AML-193 (cell line): ENCODE data around the gene FEM1C.

Source experiments
- DNase-seq, 2 experiments: peaks; one replicate each; lab custom pipeline; 2025; lab: John Stamatoyannopoulos, UW

The FEM1C gene

GRCh38 chr5:115557667-115558387 lies 13.3 kb upstream of the FEM1C start:
- DNase-seq, result no peak

- DNase-seq, result no peak
These were observed 11.7 kb upstream of the FEM1C start for GRCh38 chr5:115556276-115556675.

- DNase-seq, result no peak
These were observed 10.6 kb upstream of the FEM1C start for GRCh38 chr5:115555084-115555633.

GRCh38 chr5:115553082-115553481 lies 8.5 kb upstream of the FEM1C start:
- DNase-seq, result no peak

GRCh38 chr5:115551415-115551814 lies 6.8 kb upstream of the FEM1C start:
- DNase-seq, result no peak

- DNase-seq, result no peak
These were observed 4.6 kb upstream of the FEM1C start for GRCh38 chr5:115549154-115549553.

- no peak for DNase-seq
These were observed 4.1 kb upstream of the FEM1C start for GRCh38 chr5:115548683-115549082.

GRCh38 chr5:115545351-115545882 lies 842 bp upstream of the FEM1C start:
- DNase-seq, result no peak

GRCh38 chr5:115544043-115544435 lies 536 bp downstream of the FEM1C start:
- peak; percentile 51 to 76 for DNase-seq

GRCh38 chr5:115543365-115544042 lies 1.1 kb downstream of the FEM1C start:
- no peak for DNase-seq

- peak in 1 of 2 experiments; percentile 40 for DNase-seq
These were observed 1.8 kb downstream of the FEM1C start for GRCh38 chr5:115542651-115543364.

- no peak for DNase-seq
These were observed 2.5 kb downstream of the FEM1C start for GRCh38 chr5:115542086-115542485.

- DNase-seq, result no peak
These were observed 3.0 kb downstream of the FEM1C start for GRCh38 chr5:115541611-115542010.

- DNase-seq, result no peak
These were observed 9.0 kb downstream of the FEM1C start for GRCh38 chr5:115535479-115536035.

- no peak for DNase-seq
These were observed 12.1 kb downstream of the FEM1C start for GRCh38 chr5:115532517-115532916.

- DNase-seq, result no peak
These were observed 12.7 kb downstream of the FEM1C start for GRCh38 chr5:115531787-115532367.

- DNase-seq, result no peak
These were observed 13.2 kb downstream of the FEM1C start for GRCh38 chr5:115531380-115531779.

GRCh38 chr5:115530426-115530825 lies 14.1 kb downstream of the FEM1C start:
- DNase-seq, result no peak

GRCh38 chr5:115526604-115527003 lies 18.0 kb downstream of the FEM1C start:
- DNase-seq, result no peak

- no peak for DNase-seq
These were observed 20.3 kb downstream of the FEM1C start for GRCh38 chr5:115524199-115524847.

GRCh38 chr5:115522832-115523403 lies 21.7 kb downstream of the FEM1C start:
- DNase-seq, result no peak
